Skeletal muscle cell (primary cell): Measurements from ENCODE around the gene SLC35G1.

Experiments
- DNase-seq: peaks from one replicate; pipeline ENCODE4 v3.0.0-alpha.2; 2010; ENCODE audit warnings: low read depth
- H3K4me3 ChIP-seq: 2 replicates; pipeline ENCODE4 v1.5.1; 2011; ENCODE audit warnings: low read depth, mild to moderate bottlenecking, control low read depth, low read length, moderate library complexity

SLC35G1 gene

GRCh38 chr10:93940881-93941280, 47.1 kb downstream of the SLC35G1 start:
- no peak for DNase-seq

GRCh38 chr10:93941606-93942005, 47.8 kb downstream of the SLC35G1 start:
- DNase-seq = no peak
- no peak overlapping the region for H3K4me3 ChIP-seq

More at GRCh38 chr10:93940881-93941280, 47.1 kb downstream of the SLC35G1 start:
- H3K4me3 ChIP-seq = no peak overlapping the region

DNA sequence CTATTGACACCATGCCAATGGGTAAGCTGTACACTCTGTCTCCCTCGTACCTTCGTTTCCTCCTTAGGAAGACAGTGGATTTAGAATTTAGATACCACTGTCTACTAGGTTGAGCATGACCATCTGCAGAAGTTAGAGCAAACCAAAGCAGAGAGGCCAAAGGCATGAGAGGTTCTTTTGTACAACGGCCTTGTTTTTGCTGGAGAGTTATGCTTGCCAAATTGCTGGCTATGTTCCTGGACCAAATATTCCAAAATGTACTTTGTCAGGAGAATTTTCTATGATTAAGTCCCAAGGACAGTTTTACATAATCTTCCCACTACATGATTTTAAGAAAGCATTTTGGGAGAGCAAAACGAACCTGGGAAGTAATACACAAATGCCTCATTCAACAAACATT, 52.0 kb downstream of the SLC35G1 start:
- H3K4me3 ChIP-seq = no peak overlapping the region
- no peak for DNase-seq

DNA sequence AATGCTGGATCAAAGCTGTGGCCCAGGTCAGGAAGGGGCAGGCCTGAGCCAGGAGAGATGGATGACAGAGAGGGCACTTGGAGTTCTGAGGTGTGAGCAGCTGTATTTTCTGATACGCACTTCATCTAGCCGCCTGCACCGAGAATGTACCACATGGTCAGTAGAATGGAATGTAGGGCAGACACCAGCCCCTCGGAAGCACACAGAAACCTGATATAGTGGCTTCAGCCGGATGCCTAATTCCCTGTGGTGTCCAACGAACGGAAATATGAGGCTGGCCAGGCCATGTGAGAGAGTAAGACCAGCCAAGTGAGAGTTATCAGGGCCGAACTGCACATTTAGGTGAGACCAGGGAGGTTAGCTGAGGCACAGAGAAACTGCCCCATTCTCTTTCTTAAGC, 53.3 kb downstream of the SLC35G1 start:
- H3K4me3 ChIP-seq = no peak overlapping the region
- DNase-seq = peak; percentile 52

GRCh38 chr10:93947524-93947923, 53.7 kb downstream of the SLC35G1 start:
- no peak overlapping the region for H3K4me3 ChIP-seq
- DNase-seq = no peak

- no peak overlapping the region for H3K4me3 ChIP-seq
- no peak for DNase-seq
Observed at GRCh38 chr10:93951905-93952304, 58.1 kb downstream of the SLC35G1 start.
